ENCODE data around the gene ACADVL.

Gene ACADVL

GRCh38 chr17:7219229-7219811 lies 418 bp upstream of the ACADVL start:
- H3K9me3 ChIP-seq (ENCODE audit: control insufficient read depth, low read length): no peaks in the 10 kb centered on the region
- peak overlapping the region; percentile 90 for H3K9ac ChIP-seq
- peak overlapping the region; percentile 98 for H3K27ac ChIP-seq
- H3K36me3 ChIP-seq (ENCODE audit: control insufficient read depth, insufficient read depth, low read length): no peaks in the 10 kb centered on the region
- H3K4me3 ChIP-seq (ENCODE audit: low read depth, low read length): peak overlapping the region; percentile 95
- H3K4me2 ChIP-seq (ENCODE audit: low read length): peak overlapping the region; percentile 94
- peaks cover 6% of the 10 kb centered on the region for H3K79me2 ChIP-seq
- peak overlapping the region; percentile 91 for H2AFZ ChIP-seq
- no peaks in the 10 kb centered on the region for H3K27me3 ChIP-seq (ENCODE audit: control insufficient read depth, insufficient read depth, low read length)
- peaks cover 63% of the 10 kb centered on the region for H3K4me1 ChIP-seq
- TF ChIP-seq CTCF (IDR thresholded peaks at IDR 0.05): no peak

GRCh38 chr17:7220593-7221277 lies 997 bp downstream of the ACADVL start:
- peak overlapping the region; percentile 98 for H3K27ac ChIP-seq
- H3K4me3 ChIP-seq (ENCODE audit: low read depth, low read length): peak overlapping the region; percentile 95
- peaks cover 9% of the 10 kb centered on the region for H3K79me2 ChIP-seq
- no peaks in the 10 kb centered on the region for H3K36me3 ChIP-seq (ENCODE audit: control insufficient read depth, insufficient read depth, low read length)
- no peaks in the 10 kb centered on the region for H3K9me3 ChIP-seq (ENCODE audit: control insufficient read depth, low read length)
- peak; percentile 63 for TF ChIP-seq CTCF (IDR thresholded peaks at IDR 0.05)
- peak overlapping the region; percentile 90 for H3K9ac ChIP-seq
- no peaks in the 10 kb centered on the region for H3K27me3 ChIP-seq (ENCODE audit: control insufficient read depth, insufficient read depth, low read length)
- H3K4me1 ChIP-seq: peaks cover 55% of the 10 kb centered on the region
- H3K4me2 ChIP-seq (ENCODE audit: low read length): peak overlapping the region; percentile 94
- H2AFZ ChIP-seq: peak overlapping the region; percentile 91

GRCh38 chr17:7221278-7222092 lies 1.7 kb downstream of the ACADVL start:
- H3K9me3 ChIP-seq (ENCODE audit: control insufficient read depth, low read length): no peaks in the 10 kb centered on the region
- H3K4me1 ChIP-seq: peaks cover 49% of the 10 kb centered on the region

More at GRCh38 chr17:7221278-7222092, 1.7 kb downstream of the ACADVL start:
- H3K36me3 ChIP-seq (ENCODE audit: control insufficient read depth, insufficient read depth, low read length): no peaks in the 10 kb centered on the region
- H3K9ac ChIP-seq: no peak overlapping the region
- H2AFZ ChIP-seq: no peak overlapping the region
- no peak for TF ChIP-seq CTCF (IDR thresholded peaks at IDR 0.05)
- H3K27me3 ChIP-seq (ENCODE audit: control insufficient read depth, insufficient read depth, low read length): no peaks in the 10 kb centered on the region
- peak overlapping the region; percentile 98 for H3K27ac ChIP-seq
- H3K4me2 ChIP-seq (ENCODE audit: low read length): peak overlapping the region; percentile 34
- peaks cover 7% of the 10 kb centered on the region for H3K79me2 ChIP-seq
- H3K4me3 ChIP-seq (ENCODE audit: low read depth, low read length): peak overlapping the region; percentile 95

Data from parathyroid adenoma (tissue), 2 donors.